Activated naive CD4-positive, alpha-beta T cell treated with anti-CD3 and anti-CD28 coated beads, Interleukin-2, amount 50 U/mL, for 72 hours (primary cell): ENCODE measurements around the gene BTD. TPM values are rescaled to one million over a fixed set of nuclear protein-coding genes. Genes with fewer than 3 reads are reported as not detected.
A peak's percentile ranks its signal among the peaks of the same experiment; 100 is the strongest.
"Not testable (repeated sequence)": the region's sequence is repeated elsewhere in the genome, so short reads cannot be mapped to it uniquely, and the experiment has no call there.

Experiments used
- ATAC-seq, 2 donors: fragments of 150-1000 bp; cut with Tn5 transposase; 2 replicates each; pipeline ENCODE4 v1.10.0; 2021; ENCODE audit warnings: mild to moderate bottlenecking in 2 of 2, moderate library complexity in 2 of 2
- DNase-seq, 2 donors: peaks; one replicate each; pipeline ENCODE4 v3.0.0; 2021 to 2022; ENCODE audit warnings: low spot score in 2 of 2
- H3K27ac Mint-ChIP-seq, 2 donors: one replicate each; pipeline ENCODE4 v1.8.0; 2022; ENCODE audit warnings: mild to moderate bottlenecking in 2 of 2, mixed read lengths in 2 of 2
- H3K36me3 Mint-ChIP-seq, 2 donors: one replicate each; pipeline ENCODE4 v1.8.0; 2022; ENCODE audit warnings: mixed read lengths in 2 of 2
- H3K9me3 Mint-ChIP-seq, 2 donors: one replicate each; pipeline ENCODE4 v1.8.0; 2022; ENCODE audit warnings: mixed read lengths in 2 of 2
- total RNA-seq, 2 donors: library from RNA; stranded (reverse); gene quantifications; one replicate each; pipeline ENCODE4 v1.2.3, GENCODE V29; 2022

The BTD gene
- total RNA-seq, 2 donors from 2014 or later, result 6.0 to 14.3 TPM

- Mint-ChIP-seq H3K36me3 (peaks cover 0 to 3% of the 10 kb centered on the region in 2 donors), H3K27ac (no peak overlapping the region), H3K9me3 (no peaks in the 10 kb centered on the region)
- DNase-seq, result no peak
- ATAC-seq, result no peak
Observed at GRCh38 chr3:15591242-15591641, 10.3 kb upstream of the BTD start.

- Mint-ChIP-seq H3K36me3 (no peaks in the 10 kb centered on the region), H3K9me3 (no peaks in the 10 kb centered on the region), H3K27ac (no peak overlapping the region)
- no peak for ATAC-seq
- no peak for DNase-seq
Observed at GRCh38 chr3:15591928-15592327, 9.6 kb upstream of the BTD start.

DNA sequence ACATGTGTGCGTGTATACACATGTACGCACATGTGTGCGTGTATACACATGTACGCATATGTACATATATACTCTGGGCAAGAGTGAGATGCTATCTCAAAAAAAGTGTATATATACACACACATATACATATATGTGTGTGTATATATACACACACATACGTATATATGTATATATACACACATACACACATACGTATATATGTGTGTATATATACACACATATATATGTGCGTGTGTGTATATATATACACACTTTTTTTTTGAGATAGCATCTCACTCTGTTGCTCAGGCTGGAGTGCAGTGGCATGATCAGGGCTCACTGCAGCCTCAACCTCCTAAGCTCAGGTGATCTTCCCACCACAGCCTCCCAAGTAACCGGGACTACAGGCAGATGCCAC is 8.6 kb upstream of the BTD start:
- no peak overlapping the region for H3K27ac Mint-ChIP-seq
- no peaks in the 10 kb centered on the region for H3K9me3 Mint-ChIP-seq
- ATAC-seq (no peak), DNase-seq (no peak)
- no peaks in the 10 kb centered on the region for H3K36me3 Mint-ChIP-seq

DNA sequence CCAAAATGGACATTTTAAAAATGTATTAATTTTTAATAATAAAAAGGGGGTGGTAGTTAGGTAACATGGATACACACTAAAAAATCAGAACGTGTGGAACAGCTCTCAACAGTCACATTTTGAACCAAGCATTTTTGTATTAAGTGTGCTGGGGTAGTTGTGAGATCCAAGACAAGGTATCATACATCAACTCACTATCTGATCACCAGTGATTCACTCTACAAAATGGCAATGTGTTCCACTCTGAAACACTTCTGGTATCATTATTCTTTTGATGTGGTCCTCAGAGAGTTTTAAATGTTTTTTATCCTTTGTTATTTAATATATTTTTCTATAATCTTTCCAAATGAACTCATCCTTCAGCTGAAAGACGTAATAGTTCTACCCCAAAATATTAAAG is 5.6 kb upstream of the BTD start:
- no peaks in the 10 kb centered on the region for H3K9me3 Mint-ChIP-seq
- ATAC-seq, result peak in 1 of 2 donors; percentile 41

DNA sequence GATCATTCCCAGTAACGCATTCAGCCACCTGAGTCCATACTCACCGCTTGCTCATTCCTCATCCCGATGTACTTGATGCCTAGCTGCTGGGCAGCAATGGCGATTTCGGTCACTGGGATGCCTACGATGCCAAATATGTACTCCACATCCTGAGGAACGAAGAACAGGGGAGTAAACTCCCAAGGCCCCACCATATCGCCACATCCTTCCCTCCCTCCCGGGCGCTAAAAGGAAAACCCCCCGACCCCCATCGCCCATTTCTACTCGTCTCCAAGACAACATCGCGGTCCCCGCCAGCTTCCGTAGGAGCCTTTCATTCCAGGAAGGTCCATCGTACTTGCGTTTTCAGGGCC is 523 bp upstream of the BTD start:
- peaks cover 0 to 8% of the 10 kb centered on the region in 2 donors for H3K9me3 Mint-ChIP-seq
- no peak for DNase-seq
- H3K27ac Mint-ChIP-seq, result peak overlapping the region; percentile 95 to 98
- H3K36me3 Mint-ChIP-seq, result peaks cover 16 to 29% of the 10 kb centered on the region in 2 donors
- peak in 1 of 2 donors; percentile 0 for ATAC-seq

More for the DNA sequence above, 5.6 kb upstream of the BTD start:
- peaks cover 0 to under 1% of the 10 kb centered on the region in 2 donors for H3K36me3 Mint-ChIP-seq
- no peak overlapping the region for H3K27ac Mint-ChIP-seq
- DNase-seq, result no peak

GRCh38 chr3:15602146-15602536 is 596 bp downstream of the BTD start:
- Mint-ChIP-seq H3K36me3 (peaks cover 16 to 29% of the 10 kb centered on the region in 2 donors), H3K9me3 (peaks cover 0 to 8% of the 10 kb centered on the region in 2 donors), H3K27ac (peak overlapping the region; percentile 95 to 98)
- DNase-seq (no peak), ATAC-seq (peak in 1 of 2 donors; percentile 13)

GRCh38 chr3:15602816-15603215 is 1.3 kb downstream of the BTD start:
- Mint-ChIP-seq H3K27ac (peak overlapping the region; percentile 95 to 98), H3K36me3 (peaks cover 16 to 29% of the 10 kb centered on the region in 2 donors)
- DNase-seq, H3K9me3 Mint-ChIP-seq, ATAC-seq: not testable (repeated sequence)

GRCh38 chr3:15604584-15604983 is 3.0 kb downstream of the BTD start:
- not testable (repeated sequence) for DNase-seq, H3K9me3 Mint-ChIP-seq, ATAC-seq, H3K27ac Mint-ChIP-seq
- peaks cover 16 to 29% of the 10 kb centered on the region in 2 donors for H3K36me3 Mint-ChIP-seq

GRCh38 chr3:15606434-15606891 is 4.9 kb downstream of the BTD start:
- no peak for ATAC-seq
- Mint-ChIP-seq H3K27ac (no peak overlapping the region), H3K9me3 (peaks cover 0 to 8% of the 10 kb centered on the region in 2 donors), H3K36me3 (peaks cover 11 to 24% of the 10 kb centered on the region in 2 donors)
- no peak for DNase-seq

DNA sequence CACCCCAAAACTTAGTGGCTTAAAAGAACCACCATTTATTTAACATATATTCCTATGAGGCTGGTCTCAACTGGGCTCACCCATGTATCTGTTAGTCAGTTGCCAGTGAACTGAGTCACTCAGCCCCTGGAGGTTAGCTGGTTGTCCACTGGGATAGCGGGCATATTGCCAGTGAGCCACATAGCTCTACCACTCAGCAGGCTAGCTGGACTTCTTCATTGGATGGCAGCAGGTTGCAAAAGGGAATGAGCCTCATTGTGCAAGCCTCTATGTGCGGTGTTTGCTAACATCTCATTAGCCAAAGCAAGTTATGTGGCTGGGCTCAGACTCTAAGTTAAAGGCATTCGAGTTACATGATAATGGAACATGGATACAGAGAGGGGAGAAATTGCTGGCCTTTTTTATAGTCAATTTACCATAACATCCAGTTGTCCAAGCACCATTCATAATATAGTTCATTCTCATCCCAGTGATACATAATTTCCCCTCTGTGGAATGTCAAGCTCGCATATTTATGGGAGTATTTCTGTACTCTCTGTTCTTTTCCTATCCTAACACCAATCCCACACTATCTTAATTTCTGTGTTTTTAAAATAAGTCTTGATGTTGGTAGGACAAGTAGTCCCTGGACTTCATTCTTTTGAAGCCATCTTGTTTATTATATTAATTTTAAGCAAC is 8.7 kb downstream of the BTD start:
- DNase-seq, result no peak
- no peak for ATAC-seq
- H3K9me3 Mint-ChIP-seq, result no peaks in the 10 kb centered on the region
- no peaks in the 10 kb centered on the region for H3K36me3 Mint-ChIP-seq
- H3K27ac Mint-ChIP-seq, result no peak overlapping the region

DNA sequence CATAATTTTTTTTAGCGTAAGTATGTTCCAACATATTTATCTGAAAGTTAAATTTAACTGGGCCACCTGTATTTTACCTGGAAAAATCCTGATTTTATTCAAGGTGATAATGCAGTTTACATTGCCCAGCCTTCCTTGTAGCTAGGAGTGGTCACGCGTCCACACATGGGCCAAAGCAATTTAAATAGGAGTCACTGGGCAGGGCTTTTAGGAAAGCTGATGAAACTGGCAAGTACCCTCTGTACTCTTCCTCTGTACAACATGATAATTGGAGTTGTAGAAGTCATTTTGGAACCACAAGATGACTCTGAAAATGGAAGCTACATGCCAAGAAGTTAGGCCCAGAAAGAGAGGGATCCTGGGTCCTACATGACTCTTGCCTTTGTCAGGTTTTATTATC is 9.5 kb downstream of the BTD start:
- no peaks in the 10 kb centered on the region for H3K36me3 Mint-ChIP-seq
- DNase-seq, result no peak
- no peaks in the 10 kb centered on the region for H3K9me3 Mint-ChIP-seq
- no peak overlapping the region for H3K27ac Mint-ChIP-seq
- ATAC-seq, result no peak

DNA sequence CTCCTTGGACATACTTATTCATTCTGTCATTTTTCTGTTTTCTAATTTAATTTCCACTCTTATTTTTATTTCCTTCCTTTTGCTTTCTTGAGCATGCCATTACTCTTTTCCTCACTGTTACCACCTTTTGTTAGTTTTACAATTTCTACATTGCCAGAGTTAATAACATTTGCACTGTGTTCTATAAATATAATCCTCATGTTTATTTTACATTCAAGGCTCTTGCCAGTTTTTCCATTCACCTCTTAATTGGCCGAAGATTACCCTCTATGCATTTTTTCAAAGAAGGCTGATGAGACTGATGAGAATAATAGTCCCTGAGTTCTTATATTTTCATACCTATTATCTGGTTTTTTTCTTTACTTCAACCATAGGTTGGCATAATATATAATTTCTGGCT is 10.5 kb downstream of the BTD start:
- no peak for DNase-seq
- H3K36me3 Mint-ChIP-seq, result no peaks in the 10 kb centered on the region
- no peak for ATAC-seq
- H3K27ac Mint-ChIP-seq, result no peak overlapping the region
- H3K9me3 Mint-ChIP-seq, result no peaks in the 10 kb centered on the region

- peaks cover 6% of the 10 kb centered on the region in 2 donors for H3K9me3 Mint-ChIP-seq
- H3K27ac Mint-ChIP-seq, result no peak overlapping the region
- ATAC-seq (no peak), DNase-seq (no peak)
- peaks cover 10 to 13% of the 10 kb centered on the region in 2 donors for H3K36me3 Mint-ChIP-seq
Observed at GRCh38 chr3:15614958-15615357, 13.4 kb downstream of the BTD start.

DNA sequence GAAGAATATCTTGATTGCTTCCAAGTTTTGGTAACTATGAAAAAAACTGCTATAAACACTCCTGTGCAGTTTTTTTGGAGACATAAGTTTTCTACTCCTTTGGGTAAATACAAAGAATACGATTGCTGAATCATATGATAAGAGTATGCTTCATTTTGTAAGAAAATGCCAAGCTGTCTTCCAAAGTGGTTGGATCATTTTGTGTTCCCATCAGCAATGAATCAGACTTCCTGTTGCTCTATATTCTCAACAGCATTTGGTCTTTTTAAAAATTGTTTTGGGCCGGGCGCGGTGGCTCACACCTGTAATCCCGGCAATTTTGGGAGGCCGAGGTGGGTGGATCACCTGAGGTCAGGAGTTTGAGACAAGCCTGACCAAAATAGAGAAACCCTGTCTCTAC is 14.5 kb downstream of the BTD start:
- Mint-ChIP-seq H3K27ac (no peak overlapping the region), H3K36me3 (peaks cover 10 to 22% of the 10 kb centered on the region in 2 donors), H3K9me3 (peaks cover 6 to 9% of the 10 kb centered on the region in 2 donors)
- no peak for ATAC-seq
- no peak for DNase-seq

- Mint-ChIP-seq H3K9me3 (peaks cover 16 to 26% of the 10 kb centered on the region in 2 donors), H3K36me3 (peaks cover 28 to 56% of the 10 kb centered on the region in 2 donors)
- H3K27ac Mint-ChIP-seq, DNase-seq, ATAC-seq: not testable (repeated sequence)
Observed at GRCh38 chr3:15619659-15620464, 18.3 kb downstream of the BTD start.

DNA sequence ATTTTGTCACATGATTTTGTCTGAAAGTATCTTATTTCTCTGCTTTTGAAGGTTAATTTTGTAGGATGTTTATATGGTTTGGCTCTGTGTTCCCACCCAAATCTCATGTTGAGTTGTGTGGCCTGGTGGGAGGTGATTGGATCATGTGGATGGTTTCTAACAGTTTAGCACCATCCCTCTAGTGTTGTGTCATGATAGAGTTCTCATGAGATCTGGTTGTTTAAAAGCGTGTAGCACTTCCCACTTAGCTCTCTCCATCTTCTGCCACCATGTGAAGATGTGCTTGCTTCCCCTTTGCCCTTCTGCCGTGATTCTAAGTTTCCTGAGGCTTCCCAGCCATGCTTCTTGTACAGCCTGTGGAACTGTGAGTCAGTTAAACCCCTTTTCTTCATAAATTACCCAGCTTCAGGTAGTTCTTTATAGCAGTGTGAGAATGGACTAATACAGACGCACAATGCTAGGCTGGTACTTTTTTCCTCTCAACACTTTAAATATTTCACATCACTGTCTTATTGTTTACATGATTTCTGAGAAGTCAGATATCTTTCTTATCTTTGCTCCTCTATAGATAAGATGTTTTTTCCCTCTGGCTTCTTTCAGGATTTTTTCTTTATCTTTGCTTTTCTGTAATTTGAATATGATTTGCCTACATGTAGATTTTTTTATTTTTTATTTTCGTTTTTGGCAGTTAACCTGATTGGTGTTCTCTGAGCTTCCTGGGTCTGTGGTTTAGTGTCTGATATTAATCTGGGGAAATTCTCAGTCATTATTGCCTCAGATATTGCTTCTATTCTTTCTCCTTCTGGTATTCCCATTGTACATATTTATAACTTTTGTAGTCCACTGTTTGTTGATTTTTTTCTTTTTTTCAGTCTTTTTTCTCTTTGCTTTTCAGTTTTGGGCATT is 22.2 kb downstream of the BTD start:
- Mint-ChIP-seq H3K9me3 (peaks cover 16 to 26% of the 10 kb centered on the region in 2 donors), H3K36me3 (peaks cover 28 to 55% of the 10 kb centered on the region in 2 donors)
- ATAC-seq, result peak in 1 of 2 donors; percentile 61

More for the DNA sequence above, 22.2 kb downstream of the BTD start:
- DNase-seq, result no peak
- peak overlapping the region; percentile 66 to 71 for H3K27ac Mint-ChIP-seq
